K562 (cell line): Measurements from ENCODE around the gene PARD6A. TPM values are rescaled to one million over a fixed set of nuclear protein-coding genes. Genes with fewer than 3 reads are reported as not detected.

Experiments used
- ATAC-seq: fragments of 200-7000 bp; cut with Tn5 transposase; 3 replicates; pipeline ENCODE4 v1.9.1; 2020; ENCODE audit warnings: moderate library complexity
- BruUV-seq: library from RNA; stranded (reverse); fragments of 400-500 nt; replicated peaks from 2 replicates; lab custom pipeline; 2021; lab: Mats Ljungman, UMichigan
- CTCF ChIA-PET: fragments of 300-600 bp; formaldehyde crosslinking; extraction: SDS; loops from one replicate; lab custom pipeline; 2021; ENCODE audit warnings: low intra/inter-chr PET ratio; lab: Yijun Ruan, JAX
- POLR2A ChIA-PET: fragments of 300-600, 350-650 bp; sonication (Branson Sonifier 250); formaldehyde crosslinking; extraction: SDS; loops from one replicate; lab custom pipeline; 2021; ENCODE audit warnings: antibody characterized with exemption, inconsistent platforms; lab: Yijun Ruan, JAX
- DNase-seq, 4 experiments: peaks; one replicate each; pipeline versions ENCODE4 v3.0.0 to v3.0.0-alpha.2; 2011 to 2018; ENCODE audit warnings: low spot score in 3 of 4, mixed read lengths in 3 of 4; ENCODE audit errors: extremely low read depth in 1 of 4
- FAIRE-seq: peaks from 2 replicates; lab custom pipeline; 2011; peaks lifted over from hg19 to GRCh38; lab: Jason Lieb, UNC
- H2AFZ ChIP-seq: 2 replicates; pipeline ENCODE4 v1.6.0; 2011; ENCODE audit warnings: low read depth, low read length, control low read depth, inconsistent platforms
- H3K27ac ChIP-seq: fragments of 200-600 bp; 3 replicates; pipeline ENCODE4 v1.8.0; 2011; ENCODE audit warnings: low read depth, mild to moderate bottlenecking, control low read depth, inconsistent platforms, low read length, moderate library complexity, mixed read lengths; ENCODE audit errors: extremely low read depth
- H3K27me3 ChIP-seq, 2 experiments: fragments of 300-600 bp in 1 of 2; 2 replicates in 1 of 2; 3 replicates in 1 of 2; pipeline versions ENCODE4 v1.6.0 to v1.8.0; 2011; ENCODE audit warnings: inconsistent platforms in 2 of 2, low read length in 2 of 2, mild to moderate bottlenecking in 1 of 2, mixed read lengths in 1 of 2, moderate library complexity in 1 of 2; ENCODE audit not compliant: control insufficient read depth in 2 of 2, insufficient read depth in 2 of 2
- H3K36me3 ChIP-seq: fragments of 300-600 bp; 3 replicates; pipeline ENCODE4 v1.8.0; 2011; ENCODE audit warnings: mild to moderate bottlenecking, low read length, inconsistent platforms; ENCODE audit not compliant: control insufficient read depth, insufficient read depth
- H3K4me1 ChIP-seq, 2 experiments: fragments of 200-600 bp in 1 of 2; replicated peaks in 1 of 2; 2 replicates in 1 of 2; 3 replicates in 1 of 2; pipeline versions ENCODE4 v1.5.1 to v1.8.0; 2011; ENCODE audit warnings: inconsistent platforms in 2 of 2, low read length in 2 of 2, mild to moderate bottlenecking in 1 of 2, mixed read lengths in 1 of 2, moderate library complexity in 1 of 2; ENCODE audit not compliant: control insufficient read depth in 2 of 2, insufficient read depth in 2 of 2
- H3K4me2 ChIP-seq: 2 replicates; pipeline ENCODE4 v1.6.1; 2011; ENCODE audit warnings: low read length, control low read depth, inconsistent platforms, mixed read lengths; ENCODE audit not compliant: insufficient read depth
- H3K4me3 ChIP-seq: fragments of 200-600 bp; sonication (generic), shearing (Covaris generic); 2 replicates; pipeline ENCODE4 v1.5.1; 2016; ENCODE audit warnings: control low read depth, inconsistent platforms
- H3K79me2 ChIP-seq: fragments of 200-600 bp; 3 replicates; pipeline ENCODE4 v1.8.0; 2011; ENCODE audit warnings: low read length, inconsistent platforms; ENCODE audit not compliant: control insufficient read depth, insufficient read depth
- H3K9ac ChIP-seq, 2 experiments: 2 replicates each; pipeline versions ENCODE4 v1.6.0 to v1.6.1; 2011; ENCODE audit warnings: low read depth in 2 of 2, low read length in 2 of 2, control low read depth in 1 of 2, inconsistent platforms in 1 of 2, mild to moderate bottlenecking in 1 of 2, mixed read lengths in 1 of 2; ENCODE audit not compliant: insufficient read depth in 1 of 2
- H3K9me1 ChIP-seq: one replicate; pipeline ENCODE4 v1.6.0; 2011; ENCODE audit warnings: inconsistent platforms, mild to moderate bottlenecking, low read length, moderate library complexity; ENCODE audit not compliant: control insufficient read depth, insufficient read depth
- H3K9me3 ChIP-seq: replicated peaks from 2 replicates; pipeline ENCODE4 v1.5.1; 2011; ENCODE audit warnings: low read depth, low read length, inconsistent platforms; ENCODE audit not compliant: control insufficient read depth, insufficient read depth
- H4K20me1 ChIP-seq: replicated peaks from 2 replicates; pipeline ENCODE4 v1.6.1; 2011; ENCODE audit warnings: low read length, inconsistent platforms, mixed read lengths; ENCODE audit not compliant: control insufficient read depth, insufficient read depth
- FOXA1 ChIP-seq: fragments of 450-650 bp; IDR thresholded peaks from 2 replicates; pipeline ENCODE4 v1.6.1; 2016; ENCODE audit warnings: mild to moderate bottlenecking, borderline replicate concordance
- NR2F6 ChIP-seq: fragments of 450-650 bp; formaldehyde crosslinking; IDR thresholded peaks from 2 replicates; pipeline ENCODE4 v1.4.0; 2020; ENCODE audit warnings: mild to moderate bottlenecking
- RBFOX2 ChIP-seq: fragments of 200-400 bp; formaldehyde crosslinking; IDR thresholded peaks from 2 replicates; pipeline ENCODE4 v1.6.1; 2017; ENCODE audit warnings: low read depth, mild to moderate bottlenecking, low read length, moderate library complexity
- ZNF184 ChIP-seq: sonication (generic); formaldehyde crosslinking; IDR thresholded peaks from 2 replicates; pipeline ENCODE4 v1.5.0; 2020; ENCODE audit warnings: missing genetic modification reagents
- WGBS: fragments of 100-300 bp; shearing (Covaris generic); methylation state at CpG from one replicate; pipeline ENCODE4 v1.1.6; 2016; ENCODE audit warnings: low coverage, mixed read lengths; ENCODE audit not compliant: insufficient coverage; ENCODE audit errors: missing lambda C conversion rate; 5-methylcytosine and 5-hydroxymethylcytosine counted together
- in situ Hi-C: fragments of 300-500 bp; cut with MboI; formaldehyde crosslinking; loops from 4 replicates; pipeline ENCODE4 v1.15.0; 2018; ENCODE audit warnings: inconsistent platforms, mixed read lengths
- intact Hi-C: fragments of 100-400 bp; cut with micrococcal nuclease; formaldehyde crosslinking; loops from 2 replicates; pipeline ENCODE4 v1.14.2; 2022
- polyA plus RNA-seq, 8 experiments: library from polyadenylated mRNA; depleted of rRNA in 4 of 8; stranded (reverse) in 5 of 8; unstranded in 3 of 8; fragments of >200 nt; fragmentation: Nextera tagmentation in 2 of 8; fragmentation: Illumina TruSeq in 1 of 8; extraction: Ambion mirVana in 2 of 8; extraction: Trizol in 1 of 8; gene quantifications; 2 replicates each; pipeline versions ENCODE4 v1.2.1 to v1.2.3, GENCODE V29; 2011 to 2014; ENCODE audit warnings: inconsistent platforms in 1 of 8, missing spikeins in 1 of 8
- total RNA-seq, 7 experiments: library from RNA; depleted of rRNA in 6 of 7; stranded (reverse); fragments of >200 nt in 6 of 7; fragmentation: Illumina TruSeq in 2 of 7; extraction: Trizol in 2 of 7; gene quantifications; 2 replicates each; pipeline versions ENCODE4 v1.2.1 to v1.2.3, GENCODE V29; 2011 to 2021; ENCODE audit warnings: low replicate concordance in 1 of 7
- TF ChIP-seq, protein P1 (sequence below): fragments of 450-650 bp; IDR thresholded peaks from 2 replicates; pipeline ENCODE4 v1.6.1; 2016; ENCODE audit warnings: low read depth, mild to moderate bottlenecking, moderate library complexity

Gene PARD6A
- total and polyA plus RNA-seq, 9 of the 15 experiments (the other 6 are each of a cell fraction or from before 2014, with no cell fraction given), result 0.04 to 2.0 (median 0.44) TPM

DNA sequence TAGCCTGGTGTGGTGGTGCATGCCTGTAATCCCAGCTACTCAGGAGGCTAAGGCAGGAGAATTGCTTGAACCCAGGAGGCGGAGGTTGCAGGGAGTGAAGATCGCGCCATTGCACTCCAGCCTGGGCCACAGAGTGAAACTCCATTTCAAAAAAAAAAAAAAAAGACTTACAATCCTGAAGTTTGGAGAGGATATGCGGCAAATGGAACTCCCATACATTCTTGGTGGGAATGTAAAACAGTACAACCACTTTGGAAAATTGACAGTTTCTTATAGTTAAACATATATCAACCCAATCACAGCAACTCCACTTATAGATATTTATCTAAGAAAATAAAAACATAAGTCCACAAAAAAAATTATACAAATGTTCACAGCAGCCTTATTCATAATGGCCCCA, 46.5 kb downstream of the PARD6A start:
- intact Hi-C loops, result no loop called here
- TF ChIP-seq RBFOX2 (no peak), NR2F6 (no peak), FOXA1 (no peak), ZNF184 (CRISPR knock-in tag) (peak; percentile 66; the same call in 1 of the 2 replicates)
- TF ChIP-seq, protein P1, sequence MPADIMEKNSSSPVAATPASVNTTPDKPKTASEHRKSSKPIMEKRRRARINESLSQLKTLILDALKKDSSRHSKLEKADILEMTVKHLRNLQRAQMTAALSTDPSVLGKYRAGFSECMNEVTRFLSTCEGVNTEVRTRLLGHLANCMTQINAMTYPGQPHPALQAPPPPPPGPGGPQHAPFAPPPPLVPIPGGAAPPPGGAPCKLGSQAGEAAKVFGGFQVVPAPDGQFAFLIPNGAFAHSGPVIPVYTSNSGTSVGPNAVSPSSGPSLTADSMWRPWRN, result no peak
- TF ChIP-seq, all 486 proteins: peak for 1
- ChIA-PET POLR2A (interaction anchor here (2.5 kb wide), 1 partner anchor 12 kb away, joined by 8 read pairs; the partner anchor contains the start of gene GFOD2), CTCF (no interaction called here)
- in situ Hi-C loops, result no loop called here
- Histone ChIP-seq H3K4me1 (peaks cover 0 to 4% of the 10 kb centered on the region in 2 experiments; a peak in 2 of 5 replicates), H3K4me3 (no peak overlapping the region), H3K27ac (no peak overlapping the region), H3K36me3 (no peaks in the 10 kb centered on the region), H3K27me3 (no peaks in the 10 kb centered on the region), H3K9me3 (no peaks in the 10 kb centered on the region), H3K79me2 (0 out of 3 replicates have a peak, but pooled peaks cover 4% of the 10 kb centered on the region), H2AFZ (no peak overlapping the region), H3K9me1 (no peaks in the 10 kb centered on the region), H3K4me2 (no peak overlapping the region), H4K20me1 (0 out of 2 replicates have a peak, but pooled peaks cover 4% of the 10 kb centered on the region), H3K9ac (no peak overlapping the region)
- 92% methylated on average over 4 of the region's 4 CpGs for WGBS
- FAIRE-seq, result no peak
- BruUV-seq, result no TSS peak
- no peak for DNase-seq
- no peak for ATAC-seq
